Measurements from ENCODE around the gene AGTRAP.

DNA sequence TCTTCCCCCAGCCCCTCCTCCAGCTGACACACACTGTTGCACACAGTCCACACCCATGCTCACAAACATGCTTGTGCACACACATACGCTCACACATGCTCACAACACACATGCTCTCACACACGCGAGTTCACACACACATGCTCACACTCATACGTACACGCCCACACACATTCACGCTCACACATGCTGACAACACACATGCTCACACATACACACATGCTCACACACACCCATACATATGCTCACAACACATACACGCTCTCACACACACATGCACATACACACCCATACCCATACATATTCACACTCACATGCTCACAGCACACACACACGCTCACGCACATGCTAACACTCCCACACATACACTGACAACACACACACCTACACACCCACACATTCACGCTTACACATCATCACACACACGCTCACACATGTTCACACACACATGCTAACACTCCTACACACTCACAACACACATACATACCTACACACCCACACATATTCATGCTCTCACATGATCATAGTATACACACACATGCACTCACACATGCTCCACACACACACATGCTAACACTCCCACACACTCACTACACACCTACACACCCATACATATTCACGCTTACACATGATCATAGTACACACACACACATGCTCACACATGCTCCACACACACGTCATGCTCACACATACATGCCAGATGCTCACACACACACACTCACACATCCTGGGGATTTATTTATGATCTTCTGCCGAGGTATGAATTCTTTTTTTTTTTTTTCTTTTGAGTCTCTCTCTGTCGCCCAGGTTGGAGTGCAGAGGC, 33.7 kb upstream of the AGTRAP start:
- no peak for TF ChIP-seq ASH2L (IDR thresholded peaks at IDR 0.05; ENCODE audit: low read length)
- TF ChIP-seq EZH2 (IDR thresholded peaks at IDR 0.05; ENCODE audit: low read depth, low read length, severe bottlenecking), result no peak
- TF ChIP-seq CTCF (IDR thresholded peaks at IDR 0.05; ENCODE audit: control extremely low read depth in 1 of 3, insufficient read depth in 1 of 3, low read depth in 1 of 3, low read length in 3 of 3), result no peak
- no peak for TF ChIP-seq JUND (IDR thresholded peaks at IDR 0.05; ENCODE audit: low read length)

All from H1 (cell line).